Astrocyte of the cerebellum (primary cell): ENCODE results near the gene RBM20.
A peak's percentile ranks its signal among the peaks of the same experiment; 100 is the strongest.

Experiments
- DNase-seq: peaks from one replicate; pipeline ENCODE4 v3.0.0-alpha.2; 2011; ENCODE audit warnings: low read depth
- H3K4me3 ChIP-seq: 2 replicates; pipeline ENCODE4 v1.5.1; 2011; ENCODE audit warnings: mild to moderate bottlenecking, low read depth, low read length, moderate library complexity
- CTCF ChIP-seq: IDR thresholded peaks from 2 replicates; pipeline ENCODE4 v1.5.1; 2012; ENCODE audit warnings: low read length, low read depth, moderate library complexity, mild to moderate bottlenecking; ENCODE audit errors: missing control alignments
- in situ Hi-C: cut with HindIII; loops from 2 replicates; pipeline ENCODE4 v1.10.0; 2017; ENCODE audit warnings: low sequenced_read_pairs

Gene RBM20

GRCh38 chr10:110797416-110797815 is 153.3 kb downstream of the RBM20 start:
- in situ Hi-C loops, result no loop called here

GRCh38 chr10:110798340-110798739 is 154.2 kb downstream of the RBM20 start:
- in situ Hi-C loops, result no loop called here
- DNase-seq, result no peak
- TF ChIP-seq CTCF, result no peak
- no peak overlapping the region for H3K4me3 ChIP-seq

More at GRCh38 chr10:110797416-110797815, 153.3 kb downstream of the RBM20 start:
- no peak for TF ChIP-seq CTCF
- no peak overlapping the region for H3K4me3 ChIP-seq
- no peak for DNase-seq

- H3K4me3 ChIP-seq, result no peak overlapping the region
- DNase-seq, result peak; percentile 77
- TF ChIP-seq CTCF, result no peak
- in situ Hi-C loops, result no loop called here
These were observed 158.0 kb downstream of the RBM20 start for GRCh38 chr10:110802090-110802489.

- H3K4me3 ChIP-seq, result no peak overlapping the region
- DNase-seq, result peak; percentile 80
- no peak for TF ChIP-seq CTCF
- in situ Hi-C loops, result no loop called here
These were observed 158.6 kb downstream of the RBM20 start for GRCh38 chr10:110802551-110803238.

- no peak overlapping the region for H3K4me3 ChIP-seq
- in situ Hi-C loops, result no loop called here
- no peak for TF ChIP-seq CTCF
- no peak for DNase-seq
These were observed 159.2 kb downstream of the RBM20 start for GRCh38 chr10:110803239-110803749.

GRCh38 chr10:110803830-110804338 is 159.7 kb downstream of the RBM20 start:
- DNase-seq, result no peak
- peak; percentile 60 for TF ChIP-seq CTCF
- H3K4me3 ChIP-seq, result no peak overlapping the region
- in situ Hi-C loops, result no loop called here
